Activated naive CD8-positive, alpha-beta T cell treated with anti-CD3 and anti-CD28 coated beads, Interleukin-2, amount 50 U/mL, for 24 hours (primary cell): ENCODE data around the gene C1R.
"Not testable (repeated sequence)": the region's sequence is repeated elsewhere in the genome, so short reads cannot be mapped to it uniquely, and the experiment has no call there.

Experiments
- ATAC-seq: fragments of 150-1000 bp; cut with Tn5 transposase; one replicate; pipeline ENCODE4 v1.10.0; 2021
- DNase-seq: peaks from one replicate; pipeline ENCODE4 v3.0.0; 2021
- H3K27ac Mint-ChIP-seq: one replicate; pipeline ENCODE4 v1.8.0; 2021; ENCODE audit warnings: mild to moderate bottlenecking, mixed read lengths
- H3K27me3 Mint-ChIP-seq: one replicate; pipeline ENCODE4 v1.8.0; 2021; ENCODE audit warnings: mixed read lengths
- H3K36me3 Mint-ChIP-seq: one replicate; pipeline ENCODE4 v1.8.0; 2021; ENCODE audit warnings: low read depth, mixed read lengths
- H3K4me1 Mint-ChIP-seq: one replicate; pipeline ENCODE4 v1.8.0; 2021; ENCODE audit warnings: mixed read lengths
- H3K4me3 Mint-ChIP-seq: one replicate; pipeline ENCODE4 v1.8.0; 2021; ENCODE audit warnings: mild to moderate bottlenecking, moderate library complexity, mixed read lengths
- H3K9me3 Mint-ChIP-seq: one replicate; pipeline ENCODE4 v1.8.0; 2021; ENCODE audit warnings: mixed read lengths

C1R gene

GRCh38 chr12:7110661-7111060 is 18.4 kb upstream of the C1R start:
- Mint-ChIP-seq H3K4me3 (no peak overlapping the region), H3K36me3 (peaks cover 24% of the 10 kb centered on the region), H3K27ac (no peak overlapping the region), H3K9me3 (peaks cover 9% of the 10 kb centered on the region), H3K27me3 (no peaks in the 10 kb centered on the region), H3K4me1 (peaks cover 35% of the 10 kb centered on the region)
- DNase-seq (no peak), ATAC-seq (no peak)

DNA sequence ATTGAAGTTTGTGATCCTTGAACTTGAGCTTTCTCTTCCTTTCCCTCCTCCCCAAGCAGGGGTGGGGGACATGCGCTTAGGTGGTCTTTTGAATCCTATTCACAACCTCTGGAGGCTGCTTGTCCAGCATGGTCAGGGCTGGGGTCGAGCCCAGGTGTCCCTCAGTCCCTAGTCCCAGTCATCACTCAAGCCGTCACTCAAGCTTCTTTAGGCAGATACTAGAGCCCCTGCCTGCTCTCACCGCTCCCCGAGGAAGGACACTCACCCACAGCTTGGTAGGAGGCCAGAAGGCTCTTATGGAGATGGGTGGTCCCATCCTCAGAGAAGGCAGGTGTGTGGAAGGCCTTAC is 17.3 kb upstream of the C1R start:
- peaks cover 29% of the 10 kb centered on the region for H3K36me3 Mint-ChIP-seq
- DNase-seq (no peak), ATAC-seq (no peak)
- H3K9me3 Mint-ChIP-seq, result peaks cover 12% of the 10 kb centered on the region
- H3K4me1 Mint-ChIP-seq, result peaks cover 38% of the 10 kb centered on the region
- H3K4me3 Mint-ChIP-seq, result peak overlapping the region; percentile 95
- H3K27ac Mint-ChIP-seq, result peak overlapping the region; percentile 97
- no peaks in the 10 kb centered on the region for H3K27me3 Mint-ChIP-seq

- peak; percentile 50 for ATAC-seq
- H3K4me3 Mint-ChIP-seq, result peak within 1 kb of the TSS; percentile 95
- H3K4me1 Mint-ChIP-seq, result peaks cover 38% of the 10 kb centered on the region
- H3K27me3 Mint-ChIP-seq, result no peaks in the 10 kb centered on the region
- H3K36me3 Mint-ChIP-seq, result peaks cover 24% of the 10 kb centered on the region
- peaks cover 12% of the 10 kb centered on the region for H3K9me3 Mint-ChIP-seq
- peak; percentile 94 for DNase-seq
- peak within 1 kb of the TSS; percentile 97 for H3K27ac Mint-ChIP-seq
Measured at GRCh38 chr12:7108796-7109571, 16.7 kb upstream of the C1R start, which contains the start of gene C1RL. C1RL (minus strand) TSS chr12:7109214; CDS start chr12:7109180, 34 bp downstream.

- peaks cover 26% of the 10 kb centered on the region for H3K36me3 Mint-ChIP-seq
- peak overlapping the region; percentile 95 for H3K4me3 Mint-ChIP-seq
Measured at GRCh38 chr12:7108003-7108795, 16.0 kb upstream of the C1R start.

GRCh38 chr12:7107636-7108002 is 15.4 kb upstream of the C1R start:
- H3K4me1 Mint-ChIP-seq, result peaks cover 34% of the 10 kb centered on the region
- ATAC-seq (no peak), DNase-seq (no peak)
- H3K36me3 Mint-ChIP-seq, result peaks cover 26% of the 10 kb centered on the region
- peak overlapping the region; percentile 97 for H3K27ac Mint-ChIP-seq
- H3K9me3 Mint-ChIP-seq, result peaks cover 12% of the 10 kb centered on the region
- peak overlapping the region; percentile 95 for H3K4me3 Mint-ChIP-seq
- H3K27me3 Mint-ChIP-seq, result no peaks in the 10 kb centered on the region

More at GRCh38 chr12:7108003-7108795, 16.0 kb upstream of the C1R start:
- Mint-ChIP-seq H3K4me1 (peaks cover 34% of the 10 kb centered on the region), H3K9me3 (peaks cover 12% of the 10 kb centered on the region), H3K27me3 (no peaks in the 10 kb centered on the region), H3K27ac (peak overlapping the region; percentile 97)
- peak; percentile 79 for DNase-seq
- peak; percentile 96 for ATAC-seq

DNA sequence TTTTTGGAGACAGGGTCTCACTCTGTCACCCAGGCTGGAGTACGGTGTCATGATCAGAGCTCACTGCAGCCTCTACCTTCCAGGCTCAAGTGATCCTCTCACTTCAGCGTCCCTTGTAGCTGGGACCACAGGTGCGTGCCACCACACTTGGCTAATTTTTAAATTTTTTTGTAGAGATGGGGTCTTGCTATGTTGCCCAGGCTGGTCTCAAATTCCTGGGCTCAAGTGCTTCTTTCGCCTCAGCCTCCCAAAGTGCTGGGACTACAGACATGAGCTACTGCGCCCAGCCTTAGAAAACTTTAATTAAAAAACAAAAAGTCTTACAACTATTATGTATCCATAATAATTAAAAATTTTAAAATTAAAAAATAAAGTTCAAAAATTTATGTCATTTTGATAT is 14.9 kb upstream of the C1R start:
- peaks cover 34% of the 10 kb centered on the region for H3K4me1 Mint-ChIP-seq
- H3K4me3 Mint-ChIP-seq, result peak overlapping the region; percentile 15
- not testable (repeated sequence) for ATAC-seq, H3K27me3 Mint-ChIP-seq, DNase-seq, H3K27ac Mint-ChIP-seq
- peaks cover 26% of the 10 kb centered on the region for H3K36me3 Mint-ChIP-seq
- H3K9me3 Mint-ChIP-seq, result peaks cover 12% of the 10 kb centered on the region

- peaks cover 24% of the 10 kb centered on the region for H3K36me3 Mint-ChIP-seq
- peaks cover 34% of the 10 kb centered on the region for H3K4me1 Mint-ChIP-seq
- H3K4me3 Mint-ChIP-seq, result no peak overlapping the region
- no peak for ATAC-seq
- H3K27ac Mint-ChIP-seq, result no peak overlapping the region
- no peaks in the 10 kb centered on the region for H3K27me3 Mint-ChIP-seq
- DNase-seq, result no peak
- peaks cover 12% of the 10 kb centered on the region for H3K9me3 Mint-ChIP-seq
Measured at GRCh38 chr12:7106082-7106481, 13.8 kb upstream of the C1R start.

- H3K4me1 Mint-ChIP-seq, result peaks cover 25% of the 10 kb centered on the region
- H3K4me3 Mint-ChIP-seq, result no peak overlapping the region
- H3K9me3 Mint-ChIP-seq, result peaks cover 12% of the 10 kb centered on the region
Measured at GRCh38 chr12:7103837-7104584, 11.8 kb upstream of the C1R start.

DNA sequence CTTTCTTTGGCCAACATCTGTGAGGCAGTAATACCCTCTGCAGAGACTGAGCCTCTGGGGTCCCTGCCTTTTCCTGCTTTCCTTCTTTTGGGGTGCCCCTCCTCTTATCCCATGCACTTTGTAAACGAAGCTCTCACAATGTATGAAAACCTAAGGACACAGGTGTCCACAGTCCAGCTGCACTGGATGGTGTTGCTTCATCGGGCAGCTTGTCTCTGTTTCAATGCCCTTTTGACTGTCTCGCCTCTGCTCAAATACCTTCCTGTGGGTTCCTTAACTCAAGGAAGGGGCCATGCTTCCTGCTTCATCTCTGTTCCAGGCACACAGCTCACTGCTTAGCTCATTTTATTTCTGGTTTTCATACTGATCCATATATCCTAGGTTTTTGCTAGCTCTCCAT is 10.3 kb upstream of the C1R start:
- no peaks in the 10 kb centered on the region for H3K27me3 Mint-ChIP-seq
- peaks cover 26% of the 10 kb centered on the region for H3K36me3 Mint-ChIP-seq
- ATAC-seq, result no peak
- H3K4me3 Mint-ChIP-seq, result no peak overlapping the region
- peaks cover 12% of the 10 kb centered on the region for H3K9me3 Mint-ChIP-seq
- H3K27ac Mint-ChIP-seq, result no peak overlapping the region
- no peak for DNase-seq
- H3K4me1 Mint-ChIP-seq, result peaks cover 18% of the 10 kb centered on the region

More at GRCh38 chr12:7103837-7104584, 11.8 kb upstream of the C1R start:
- H3K27ac Mint-ChIP-seq, result no peak overlapping the region
- ATAC-seq (no peak), DNase-seq (no peak)
- H3K27me3 Mint-ChIP-seq, result no peaks in the 10 kb centered on the region
- peaks cover 24% of the 10 kb centered on the region for H3K36me3 Mint-ChIP-seq

GRCh38 chr12:7101694-7102131 is 9.5 kb upstream of the C1R start:
- DNase-seq (no peak), ATAC-seq (no peak)
- Mint-ChIP-seq H3K36me3 (peaks cover 24% of the 10 kb centered on the region), H3K9me3 (peaks cover 12% of the 10 kb centered on the region), H3K4me1 (peaks cover 13% of the 10 kb centered on the region), H3K27ac (no peak overlapping the region), H3K4me3 (no peak overlapping the region), H3K27me3 (no peaks in the 10 kb centered on the region)

DNA sequence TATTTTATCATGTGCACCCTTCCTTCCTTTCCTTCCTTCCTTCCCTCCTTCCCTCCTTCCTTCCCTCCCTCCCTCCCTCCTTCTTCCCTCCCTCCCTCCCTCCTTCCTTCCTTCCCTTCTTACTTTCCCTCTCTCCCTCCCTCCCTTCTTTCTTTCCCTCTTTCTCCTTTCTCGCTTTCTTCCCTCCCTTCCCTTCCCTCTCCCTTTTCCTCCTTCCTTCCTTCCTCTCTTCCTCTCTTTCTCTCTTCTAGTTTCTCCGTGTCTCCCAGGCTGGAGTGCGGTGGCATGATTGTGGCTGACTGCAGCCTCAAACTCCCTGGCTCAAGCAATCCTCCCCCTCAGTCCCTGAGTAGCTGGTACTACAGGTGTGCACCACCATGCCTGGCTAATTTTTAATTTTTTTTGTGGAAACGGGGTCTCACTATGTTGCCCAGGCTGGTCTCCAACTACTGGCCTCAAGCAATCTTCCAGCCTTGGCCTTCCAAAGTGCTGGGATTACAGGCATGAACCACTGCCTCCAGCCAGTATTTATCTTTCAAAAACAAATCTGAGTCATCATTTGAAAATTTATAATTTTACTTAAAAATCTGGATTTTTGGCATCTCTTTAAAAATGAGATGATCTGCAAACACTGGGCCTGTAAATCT is 8.9 kb upstream of the C1R start:
- peaks cover 8% of the 10 kb centered on the region for H3K4me1 Mint-ChIP-seq
- ATAC-seq, result no peak
- H3K4me3 Mint-ChIP-seq, result no peak overlapping the region
- H3K27me3 Mint-ChIP-seq, result no peaks in the 10 kb centered on the region
- H3K36me3 Mint-ChIP-seq, result peaks cover 19% of the 10 kb centered on the region
- no peak overlapping the region for H3K27ac Mint-ChIP-seq
- DNase-seq, result no peak
- peaks cover 8% of the 10 kb centered on the region for H3K9me3 Mint-ChIP-seq

GRCh38 chr12:7100239-7100638 is 8.0 kb upstream of the C1R start:
- Mint-ChIP-seq H3K27ac (no peak overlapping the region), H3K4me1 (peaks cover 1% of the 10 kb centered on the region), H3K4me3 (no peak overlapping the region), H3K27me3 (no peaks in the 10 kb centered on the region), H3K9me3 (no peaks in the 10 kb centered on the region), H3K36me3 (peaks cover 11% of the 10 kb centered on the region)
- DNase-seq (no peak), ATAC-seq (no peak)

GRCh38 chr12:7099290-7099996 is 7.2 kb upstream of the C1R start:
- Mint-ChIP-seq H3K27me3 (no peaks in the 10 kb centered on the region), H3K4me1 (peaks cover 1% of the 10 kb centered on the region), H3K9me3 (no peaks in the 10 kb centered on the region), H3K27ac (no peak overlapping the region), H3K36me3 (peaks cover 8% of the 10 kb centered on the region), H3K4me3 (no peak overlapping the region)
- DNase-seq (no peak), ATAC-seq (no peak)
